ENCODE measurements around the gene EPN2.

GRCh38 chr17:19360772-19361171, 123.6 kb downstream of the EPN2 start:
- TF ChIP-seq POLR2A (IDR thresholded peaks at IDR 0.05) (no peak), CTCF (IDR thresholded peaks at IDR 0.05) (no peak)

All from thyroid gland (tissue), 4 donors.